ENCODE data around the gene THADA. TPM values are rescaled to one million over a fixed set of nuclear protein-coding genes. Genes with fewer than 3 reads are reported as not detected.

The THADA gene
- total RNA-seq, 4 donors from 2014 or later: 49.9 to 90.2 (median 65.2) TPM

DNA sequence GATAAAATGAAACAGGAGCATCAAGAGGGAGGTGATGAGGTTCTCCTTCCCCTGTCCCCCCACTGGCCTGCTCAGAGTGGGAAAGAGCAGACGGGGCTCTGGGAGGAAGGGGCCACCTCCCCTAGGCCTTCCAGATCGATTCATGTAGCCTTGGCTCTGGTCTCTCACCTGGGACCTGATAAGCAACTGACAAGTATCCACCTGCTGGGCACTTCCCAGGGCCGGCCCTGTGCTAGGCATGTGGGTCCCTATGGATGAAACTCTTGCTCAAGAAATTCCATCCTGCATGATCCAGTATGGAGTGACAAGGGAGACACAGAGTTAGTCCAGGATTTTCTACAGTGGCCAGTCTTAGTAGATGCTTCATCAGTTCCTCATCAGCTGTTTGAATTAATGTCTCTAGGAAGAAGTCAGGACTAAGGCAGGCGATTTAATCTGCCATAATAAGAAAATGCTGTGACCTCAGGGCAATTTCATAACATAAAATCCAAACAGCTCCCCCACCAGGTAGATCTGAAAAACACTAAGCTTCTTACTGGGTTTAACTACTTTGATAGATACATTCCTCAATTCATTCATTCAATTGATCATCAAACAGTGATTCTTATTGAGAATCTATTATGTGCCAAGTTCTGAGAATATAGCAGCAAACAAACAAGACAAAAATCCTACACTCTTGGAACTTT, 324.8 kb downstream of the THADA start:
- DNase-seq: no peak
- WGBS, 2 donors: 90 to 91% methylated on average over 4 of the region's 4 CpGs
- Histone ChIP-seq H3K4me3 (replicated peaks in 1 of 3) (no peak overlapping the region), H3K27me3 (no peaks in the 10 kb centered on the region), H3K4me1 (peaks cover 75 to 94% of the 10 kb centered on the region in 2 donors), H3K27ac (peak overlapping the region; percentile 92 to 95 (median 93)), H3K36me3 (no peaks in the 10 kb centered on the region), H3K9me3 (no peaks in the 10 kb centered on the region)
- no peak for TF ChIP-seq POLR2A (IDR thresholded peaks at IDR 0.05)
- TF ChIP-seq, protein P1, sequence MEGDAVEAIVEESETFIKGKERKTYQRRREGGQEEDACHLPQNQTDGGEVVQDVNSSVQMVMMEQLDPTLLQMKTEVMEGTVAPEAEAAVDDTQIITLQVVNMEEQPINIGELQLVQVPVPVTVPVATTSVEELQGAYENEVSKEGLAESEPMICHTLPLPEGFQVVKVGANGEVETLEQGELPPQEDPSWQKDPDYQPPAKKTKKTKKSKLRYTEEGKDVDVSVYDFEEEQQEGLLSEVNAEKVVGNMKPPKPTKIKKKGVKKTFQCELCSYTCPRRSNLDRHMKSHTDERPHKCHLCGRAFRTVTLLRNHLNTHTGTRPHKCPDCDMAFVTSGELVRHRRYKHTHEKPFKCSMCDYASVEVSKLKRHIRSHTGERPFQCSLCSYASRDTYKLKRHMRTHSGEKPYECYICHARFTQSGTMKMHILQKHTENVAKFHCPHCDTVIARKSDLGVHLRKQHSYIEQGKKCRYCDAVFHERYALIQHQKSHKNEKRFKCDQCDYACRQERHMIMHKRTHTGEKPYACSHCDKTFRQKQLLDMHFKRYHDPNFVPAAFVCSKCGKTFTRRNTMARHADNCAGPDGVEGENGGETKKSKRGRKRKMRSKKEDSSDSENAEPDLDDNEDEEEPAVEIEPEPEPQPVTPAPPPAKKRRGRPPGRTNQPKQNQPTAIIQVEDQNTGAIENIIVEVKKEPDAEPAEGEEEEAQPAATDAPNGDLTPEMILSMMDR (IDR thresholded peaks at IDR 0.05): no peak
- intact Hi-C loops (cut with DNase I): loop anchor here (10.0 kb wide), 1 partner anchor 74 kb away; no protein-coding TSS in a partner anchor

DNA sequence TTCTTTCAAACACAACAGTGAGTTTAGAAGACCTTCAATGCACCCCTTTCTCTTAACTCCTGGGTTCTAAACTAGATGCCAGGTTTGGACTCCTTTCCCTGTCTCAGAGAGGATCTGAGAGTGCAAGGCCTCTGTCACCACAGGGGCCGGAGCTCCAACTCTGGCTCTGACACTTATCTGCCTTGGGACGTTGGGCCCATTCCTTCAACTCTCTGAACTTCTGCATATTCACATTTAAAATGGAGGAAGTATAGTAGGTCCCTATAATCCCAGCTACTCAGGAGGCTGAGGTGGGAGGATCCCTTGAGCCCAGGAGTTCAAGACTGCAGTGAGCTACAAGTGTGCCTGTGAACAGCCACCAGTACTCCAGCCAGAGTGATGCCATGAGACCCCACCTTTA, 325.4 kb downstream of the THADA start:
- peaks cover 76 to 94% of the 10 kb centered on the region in 2 donors for H3K4me1 ChIP-seq

DNA sequence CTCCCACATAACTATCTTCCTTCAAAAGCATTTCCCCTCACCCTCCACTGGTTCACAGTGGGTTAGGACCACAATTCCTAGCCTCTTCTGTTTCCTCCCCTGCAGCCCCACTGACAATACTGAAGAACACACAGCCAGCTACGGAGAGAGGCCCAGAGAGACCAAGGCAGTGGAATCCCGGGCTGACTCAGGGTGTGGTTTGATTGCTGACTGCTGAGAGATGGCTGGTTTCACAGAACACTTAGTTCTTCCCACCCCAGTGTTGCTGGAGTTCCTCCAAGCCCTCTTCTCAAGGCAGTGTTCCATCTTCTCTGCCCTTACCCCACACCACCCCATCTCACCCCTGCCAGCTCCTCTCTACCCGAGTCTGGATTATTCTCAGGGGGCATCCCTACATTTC, 326.1 kb downstream of the THADA start:
- TF ChIP-seq, protein P1 (IDR thresholded peaks at IDR 0.05): no peak
- peak in 1 of 2 donors; percentile 67 for TF ChIP-seq POLR2A (IDR thresholded peaks at IDR 0.05)
- H3K27me3 ChIP-seq: no peaks in the 10 kb centered on the region
- H3K9me3 ChIP-seq: no peaks in the 10 kb centered on the region
- DNase-seq: peak; percentile 94 to 96
- 4 to 8% methylated on average over 3 of the region's 3 CpGs for WGBS, 2 donors
- intact Hi-C loops (cut with DNase I): loop anchor here (10.0 kb wide), 1 partner anchor 75 kb away; no protein-coding TSS in a partner anchor
- H3K36me3 ChIP-seq: no peaks in the 10 kb centered on the region
- peak overlapping the region; percentile 92 to 95 (median 93) for H3K27ac ChIP-seq
- H3K4me3 ChIP-seq (replicated peaks in 1 of 3): no peak overlapping the region
- peaks cover 79 to 96% of the 10 kb centered on the region in 2 donors for H3K4me1 ChIP-seq

More for the DNA sequence above, 325.4 kb downstream of the THADA start:
- Histone ChIP-seq H3K27ac (peak overlapping the region; percentile 92 to 95 (median 93)), H3K4me3 (replicated peaks in 1 of 3) (no peak overlapping the region), H3K9me3 (no peaks in the 10 kb centered on the region), H3K36me3 (no peaks in the 10 kb centered on the region), H3K27me3 (no peaks in the 10 kb centered on the region)
- DNase-seq: no peak
- intact Hi-C loops (cut with DNase I): loop anchor here (10.0 kb wide), 1 partner anchor 74 kb away; no protein-coding TSS in a partner anchor
- TF ChIP-seq, protein P1 (IDR thresholded peaks at IDR 0.05): no peak
- no peak for TF ChIP-seq POLR2A (IDR thresholded peaks at IDR 0.05)
- WGBS, 2 donors: 88 to 90% methylated on average over 2 of the region's 2 CpGs

DNA sequence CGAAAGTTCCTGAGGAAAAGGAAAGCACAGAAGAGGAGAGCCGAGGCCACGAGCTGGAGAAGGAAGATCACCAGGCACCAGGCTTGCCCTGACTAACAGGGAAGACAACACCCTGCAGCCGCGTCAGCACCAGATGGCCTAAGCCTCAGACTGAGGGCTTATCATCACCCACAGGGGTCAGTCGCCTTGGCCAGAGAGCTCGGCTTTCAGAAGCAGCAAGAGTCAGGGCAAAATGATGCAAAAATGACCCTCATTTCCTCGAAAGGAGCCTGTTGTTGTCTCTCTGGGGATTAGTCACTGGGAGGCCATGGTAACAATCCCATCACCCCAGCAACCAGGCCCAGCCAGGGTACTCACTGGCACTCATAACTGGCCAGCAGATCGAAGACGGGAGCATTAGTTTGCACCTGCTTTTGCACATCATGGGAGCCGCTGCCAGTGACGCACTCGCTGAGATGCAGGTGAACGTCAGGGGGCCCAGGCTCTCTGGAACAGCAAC, 326.7 kb downstream of the THADA start:
- WGBS, 2 donors: 61 to 64% methylated on average over 13 to 14 of the region's 14 CpGs
- intact Hi-C loops (cut with DNase I): no loop called here

More for the DNA sequence above, 326.7 kb downstream of the THADA start:
- Histone ChIP-seq H3K27ac (peak overlapping the region; percentile 92 to 95 (median 93)), H3K4me1 (peaks cover 75 to 96% of the 10 kb centered on the region in 2 donors), H3K4me3 (replicated peaks in 1 of 3) (no peak overlapping the region), H3K36me3 (no peaks in the 10 kb centered on the region), H3K27me3 (no peaks in the 10 kb centered on the region), H3K9me3 (no peaks in the 10 kb centered on the region)
- TF ChIP-seq, protein P1 (IDR thresholded peaks at IDR 0.05): no peak
- TF ChIP-seq POLR2A (IDR thresholded peaks at IDR 0.05): no peak
- peak; percentile 51 to 52 for DNase-seq

Measured in thyroid gland (tissue), 4 donors.